NT2/D1 (cell line): ENCODE measurements around the gene MAP7D3.

Source experiments
- YY1 ChIP-seq: IDR thresholded peaks from 2 replicates; pipeline ENCODE4 v1.6.1; 2011; ENCODE audit not compliant: insufficient read length, insufficient read depth
- ZNF274 ChIP-seq: IDR thresholded peaks from 2 replicates; pipeline ENCODE4 v1.6.1; 2011; ENCODE audit warnings: mild to moderate bottlenecking, low read depth, low read length

DNA sequence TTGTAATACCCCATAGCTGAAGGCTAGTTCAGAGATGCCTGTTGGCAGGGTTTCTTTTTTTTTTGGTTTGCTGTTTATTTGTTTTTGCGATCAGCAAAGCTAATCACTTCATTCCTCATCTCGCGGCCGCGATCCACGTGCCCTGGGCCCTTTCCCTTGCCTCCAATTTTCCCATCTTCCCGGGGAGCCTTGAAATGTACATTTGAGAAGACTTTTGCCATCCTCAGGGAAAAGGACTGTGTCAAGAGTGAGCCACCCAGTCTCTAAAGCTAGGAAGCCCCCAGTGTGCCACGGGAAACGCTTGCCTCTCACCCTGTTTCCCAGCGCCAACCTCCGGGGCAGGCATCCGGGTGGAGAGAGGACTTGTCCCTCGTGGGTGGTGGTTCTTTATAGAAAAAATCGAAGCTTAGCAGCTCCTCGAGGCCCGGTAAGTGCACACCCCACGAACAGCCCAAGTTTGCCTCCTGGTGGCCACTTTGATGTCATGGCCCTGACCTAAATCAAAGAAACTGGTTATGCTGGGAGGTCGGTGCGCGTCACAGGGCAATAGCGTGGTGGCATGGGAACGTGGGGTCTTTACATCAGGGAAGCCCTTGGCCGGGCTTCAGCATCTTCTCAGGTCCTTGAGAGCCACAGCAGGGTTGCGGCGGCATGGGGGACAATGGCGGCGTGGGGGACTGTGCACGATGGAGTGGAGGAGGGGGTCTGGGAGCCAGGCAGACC, 42.0 kb downstream of the MAP7D3 start:
- TF ChIP-seq YY1 (no peak), ZNF274 (no peak)
